ENCODE measurements around the gene LRP8.

LRP8 gene

GRCh38 chr1:53321366-53321765 lies 6.5 kb downstream of the LRP8 start:
- no peak for DNase-seq

GRCh38 chr1:53320646-53321045 lies 7.2 kb downstream of the LRP8 start:
- DNase-seq: no peak

GRCh38 chr1:53319296-53320101 lies 8.4 kb downstream of the LRP8 start:
- no peak for DNase-seq

- no peak for DNase-seq
Measured at GRCh38 chr1:53317646-53318539, 10.0 kb downstream of the LRP8 start.

- no peak for DNase-seq
Measured at GRCh38 chr1:53316766-53317581, 10.9 kb downstream of the LRP8 start.

GRCh38 chr1:53316424-53316765 lies 11.5 kb downstream of the LRP8 start:
- DNase-seq: no peak

- DNase-seq: no peak
Measured at GRCh38 chr1:53315456-53316423, 12.1 kb downstream of the LRP8 start.

GRCh38 chr1:53315046-53315445 lies 12.8 kb downstream of the LRP8 start:
- DNase-seq: no peak

GRCh38 chr1:53314606-53315005 lies 13.3 kb downstream of the LRP8 start:
- DNase-seq: no peak

GRCh38 chr1:53314096-53314495 lies 13.8 kb downstream of the LRP8 start:
- DNase-seq: no peak

- no peak for DNase-seq
Measured at GRCh38 chr1:53313556-53313955, 14.3 kb downstream of the LRP8 start.

- no peak for DNase-seq
Measured at GRCh38 chr1:53311702-53312305, 16.1 kb downstream of the LRP8 start.

- no peak for DNase-seq
Measured at GRCh38 chr1:53310847-53311681, 16.8 kb downstream of the LRP8 start.

GRCh38 chr1:53309802-53310201 lies 18.1 kb downstream of the LRP8 start:
- no peak for DNase-seq

- no peak for DNase-seq
Measured at GRCh38 chr1:53308506-53308905, 19.4 kb downstream of the LRP8 start.

GRCh38 chr1:53307037-53307436 lies 20.8 kb downstream of the LRP8 start:
- DNase-seq: no peak

- no peak for DNase-seq
Measured at GRCh38 chr1:53306168-53306567, 21.7 kb downstream of the LRP8 start.

GRCh38 chr1:53305650-53306049 lies 22.2 kb downstream of the LRP8 start:
- no peak for DNase-seq

- DNase-seq: no peak
Measured at GRCh38 chr1:53304527-53304926, 23.3 kb downstream of the LRP8 start.

GRCh38 chr1:53303726-53304515 lies 23.9 kb downstream of the LRP8 start:
- DNase-seq: no peak

All from CD4-positive, alpha-beta T cell treated with Interleukin-4 for 4 hours (primary cell).